HepG2 (cell line): ENCODE results near the gene TCF7L2. TPM values are rescaled to one million over a fixed set of nuclear protein-coding genes. Genes with fewer than 3 reads are reported as not detected.

Experiments
- ATAC-seq: fragments of 200-7000 bp; cut with Tn5 transposase; 3 replicates; pipeline ENCODE4 v1.9.1; 2020; ENCODE audit warnings: mild to moderate bottlenecking, moderate library complexity
- BruUV-seq: library from RNA; stranded (reverse); fragments of 400-500 nt; replicated peaks from 2 replicates; lab custom pipeline; 2021; lab: Mats Ljungman, UMichigan
- CTCF ChIA-PET: fragments of 300-600 bp; formaldehyde crosslinking; extraction: SDS; loops from one replicate; lab custom pipeline; 2021; ENCODE audit warnings: low total read pairs, inconsistent platforms, low intra/inter-chr PET ratio; lab: Yijun Ruan, JAX
- POLR2A ChIA-PET: fragments of 350-600 bp; sonication (Branson Sonifier 250); formaldehyde crosslinking; loops from one replicate; lab custom pipeline; 2020; ENCODE audit warnings: antibody characterized with exemption, inconsistent platforms; lab: Yijun Ruan, JAX
- DNase-seq: peaks from one replicate; pipeline ENCODE4 v3.0.0-alpha.2; 2015; ENCODE audit warnings: low spot score
- FAIRE-seq: peaks from 3 replicates; lab custom pipeline; 2011; peaks lifted over from hg19 to GRCh38; lab: Jason Lieb, UNC
- H2AFZ ChIP-seq: one replicate; pipeline ENCODE4 v1.6.1; 2011; ENCODE audit warnings: low read length, inconsistent platforms
- H3K27ac ChIP-seq: fragments of 300-600 bp; 3 replicates; pipeline ENCODE4 v1.8.0; 2011; ENCODE audit warnings: mixed run types, mild to moderate bottlenecking, mixed read lengths, low read length, inconsistent platforms; ENCODE audit not compliant: insufficient read depth; ENCODE audit errors: extremely low read length
- H3K27me3 ChIP-seq, 2 experiments: fragments of 200-600 bp in 1 of 2; 2 replicates in 1 of 2; 3 replicates in 1 of 2; pipeline versions ENCODE4 v1.6.0 to v1.8.0; 2011; ENCODE audit warnings: low read length in 2 of 2, mild to moderate bottlenecking in 2 of 2, moderate library complexity in 2 of 2, inconsistent platforms in 1 of 2; ENCODE audit not compliant: insufficient read depth in 2 of 2, control insufficient read depth in 1 of 2
- H3K36me3 ChIP-seq, 2 experiments: fragments of 200-600 bp in 1 of 2; replicated peaks in 1 of 2; 2 replicates in 1 of 2; 3 replicates in 1 of 2; pipeline versions ENCODE4 v1.5.1 to v1.8.0; 2011; ENCODE audit warnings: low read length in 2 of 2, inconsistent platforms in 1 of 2; ENCODE audit not compliant: insufficient read depth in 2 of 2, control insufficient read depth in 1 of 2
- H3K4me1 ChIP-seq: 2 replicates; pipeline ENCODE4 v1.5.1; 2012; ENCODE audit warnings: low read length, inconsistent platforms; ENCODE audit not compliant: insufficient read depth
- H3K4me2 ChIP-seq: 2 replicates; pipeline ENCODE4 v1.6.0; 2011; ENCODE audit warnings: low read depth, low read length, inconsistent platforms
- H3K4me3 ChIP-seq, 3 experiments: fragments of 200-600 bp in 1 of 3; sonication (generic), shearing (Covaris generic) in 1 of 3; replicated peaks in 1 of 3; 2 replicates each; pipeline ENCODE4 v1.5.1; 2011 to 2016; ENCODE audit warnings: low read length in 3 of 3, inconsistent platforms in 2 of 3, low read depth in 2 of 3, mild to moderate bottlenecking in 2 of 3, control low read depth in 1 of 3, mixed read lengths in 1 of 3; ENCODE audit not compliant: insufficient read depth in 1 of 3
- H3K79me2 ChIP-seq: one replicate; pipeline ENCODE4 v1.6.1; 2011; ENCODE audit warnings: low read length, inconsistent platforms; ENCODE audit not compliant: insufficient read depth
- H3K9ac ChIP-seq: 2 replicates; pipeline ENCODE4 v1.6.0; 2011; ENCODE audit warnings: mild to moderate bottlenecking, low read depth, low read length, inconsistent platforms; ENCODE audit not compliant: insufficient read depth
- H3K9me3 ChIP-seq: 2 replicates; pipeline ENCODE4 v1.5.1; 2012; ENCODE audit warnings: mild to moderate bottlenecking, low read length
- H4K20me1 ChIP-seq: 2 replicates; pipeline ENCODE4 v1.6.0; 2011; ENCODE audit warnings: inconsistent platforms, mild to moderate bottlenecking, low read length, moderate library complexity; ENCODE audit not compliant: insufficient read depth
- BCLAF1 ChIP-seq: fragments of 450-650 bp; IDR thresholded peaks from 2 replicates; pipeline ENCODE4 v1.6.1; 2017; ENCODE audit warnings: mild to moderate bottlenecking
- PRDM4 ChIP-seq: sonication (generic); formaldehyde crosslinking; IDR thresholded peaks from 2 replicates; pipeline ENCODE4 v1.9.0; 2021; ENCODE audit warnings: missing genetic modification reagents, borderline replicate concordance
- SETDB1 ChIP-seq: sonication (generic); formaldehyde crosslinking; IDR thresholded peaks from 2 replicates; pipeline ENCODE4 v1.5.1; 2020; ENCODE audit warnings: missing genetic modification reagents, mild to moderate bottlenecking, borderline replicate concordance
- ZFP82 ChIP-seq: sonication (generic); formaldehyde crosslinking; IDR thresholded peaks from 2 replicates; pipeline ENCODE4 v1.5.1; 2020; ENCODE audit warnings: mild to moderate bottlenecking, missing genetic modification reagents, borderline replicate concordance
- WGBS: methylation state at CpG from one replicate; pipeline ENCODE4 v1.1.6; 2017; ENCODE audit warnings: low lambda C conversion rate; 5-methylcytosine and 5-hydroxymethylcytosine counted together
- in situ Hi-C: cut with HindIII; loops from 2 replicates; pipeline ENCODE4 v1.10.0; 2017; ENCODE audit warnings: low pct_unique_long_range_greater_than_20kb; ENCODE audit not compliant: extremely low pct_ligation_motif_present
- intact Hi-C: fragments of 100-400 bp; cut with micrococcal nuclease; formaldehyde crosslinking; loops from one replicate; pipeline ENCODE4 v1.10.0; 2022; ENCODE audit not compliant: unreplicated experiment
- polyA plus RNA-seq, 8 experiments: library from polyadenylated mRNA; depleted of rRNA in 3 of 8; stranded (reverse) in 7 of 8; unstranded in 1 of 8; fragments of >200 nt; fragmentation: Illumina TruSeq in 4 of 8; extraction: Trizol in 4 of 8; gene quantifications; 2 replicates each; pipeline versions ENCODE4 v1.2.1 to v1.2.3, GENCODE V29; 2011 to 2016; ENCODE audit warnings: low read depth in 4 of 8, missing spikeins in 1 of 8, mixed read lengths in 1 of 8; ENCODE audit not compliant: insufficient read depth in 1 of 8
- total RNA-seq, 5 experiments: library from RNA; depleted of rRNA; stranded (reverse); fragments of >200 nt; fragmentation: Illumina TruSeq; extraction: Trizol; gene quantifications; 2 replicates each; pipeline ENCODE4 v1.2.3, GENCODE V29; 2016; ENCODE audit warnings: low read depth in 1 of 5

Gene TCF7L2
- total and polyA plus RNA-seq, 2 of the 13 experiments (the other 11 are each of a cell fraction or from before 2014, with no cell fraction given), result 3.9 to 13.7 TPM

- TF ChIP-seq ZFP82, result peak; percentile 62; the same call in 1 of the 2 replicates
These were observed at the start of gene TCF7L2 (continued) for GRCh38 chr10:112949875-112950507.

- DNase-seq (no peak), FAIRE-seq (no peak), ATAC-seq (no peak)
- Histone ChIP-seq H3K27ac (no peak overlapping the region), H3K27me3 (no peaks in the 10 kb centered on the region), H3K4me3 (no peak overlapping the region), H3K9me3 (no peaks in the 10 kb centered on the region), H2AFZ (no peak overlapping the region), H3K79me2 (no peaks in the 10 kb centered on the region), H3K4me1 (peaks cover 54% of the 10 kb centered on the region), H3K36me3 (no peaks in the 10 kb centered on the region), H3K4me2 (no peak overlapping the region), H3K9ac (no peak overlapping the region), H4K20me1 (no peaks in the 10 kb centered on the region)
- ChIA-PET CTCF (no interaction called here), POLR2A (no interaction called here)
- in situ Hi-C loops, result no loop called here
- intact Hi-C loops, result no loop called here
- 93% methylated on average over 1 of the region's 1 CpG for WGBS
- no TSS peak for BruUV-seq
- TF ChIP-seq PRDM4 (no peak), BCLAF1 (no peak), SETDB1 (CRISPR knock-in tag) (no peak)
These were observed 47.3 kb upstream of the TCF7L2 start for GRCh38 chr10:112902730-112903129.
